Osteocyte (in vitro differentiated cells): ENCODE data around the gene CLSTN3. TPM values are rescaled to one million over a fixed set of nuclear protein-coding genes. Genes with fewer than 3 reads are reported as not detected.

Experiments
- DNase-seq: peaks from one replicate; pipeline ENCODE4 v3.0.0; 2021; ENCODE audit warnings: mixed read lengths; ENCODE audit not compliant: unreplicated experiment; ENCODE audit errors: extremely low spot score
- H3K27ac Mint-ChIP-seq: one replicate; pipeline ENCODE4 v1.8.0; 2021; ENCODE audit warnings: mild to moderate bottlenecking, mixed read lengths; ENCODE audit not compliant: unreplicated experiment
- H3K27me3 Mint-ChIP-seq: one replicate; pipeline ENCODE4 v1.8.0; 2021; ENCODE audit warnings: mixed read lengths; ENCODE audit not compliant: unreplicated experiment
- H3K36me3 Mint-ChIP-seq: one replicate; pipeline ENCODE4 v1.8.0; 2021; ENCODE audit warnings: mixed read lengths; ENCODE audit not compliant: unreplicated experiment
- H3K4me1 Mint-ChIP-seq: one replicate; pipeline ENCODE4 v1.8.0; 2021; ENCODE audit warnings: mixed read lengths; ENCODE audit not compliant: unreplicated experiment
- H3K4me3 Mint-ChIP-seq: one replicate; pipeline ENCODE4 v1.8.0; 2021; ENCODE audit warnings: mild to moderate bottlenecking, moderate library complexity, mixed read lengths; ENCODE audit not compliant: unreplicated experiment
- H3K9me3 Mint-ChIP-seq: one replicate; pipeline ENCODE4 v1.8.0; 2021; ENCODE audit warnings: mixed read lengths; ENCODE audit not compliant: unreplicated experiment
- CTCF ChIP-seq: fragments of 200-600 bp; sonication (generic); IDR thresholded peaks from 2 replicates; pipeline ENCODE4 v1.5.0; 2021; ENCODE audit warnings: antibody characterized with exemption, mild to moderate bottlenecking, moderate library complexity
- total RNA-seq: library from RNA; stranded (reverse); gene quantifications from 2 replicates; pipeline ENCODE4 v1.2.1, GENCODE V29; 2021

The CLSTN3 gene
- total RNA-seq, 1 donor from 2014 or later, result 14.4 TPM

DNA sequence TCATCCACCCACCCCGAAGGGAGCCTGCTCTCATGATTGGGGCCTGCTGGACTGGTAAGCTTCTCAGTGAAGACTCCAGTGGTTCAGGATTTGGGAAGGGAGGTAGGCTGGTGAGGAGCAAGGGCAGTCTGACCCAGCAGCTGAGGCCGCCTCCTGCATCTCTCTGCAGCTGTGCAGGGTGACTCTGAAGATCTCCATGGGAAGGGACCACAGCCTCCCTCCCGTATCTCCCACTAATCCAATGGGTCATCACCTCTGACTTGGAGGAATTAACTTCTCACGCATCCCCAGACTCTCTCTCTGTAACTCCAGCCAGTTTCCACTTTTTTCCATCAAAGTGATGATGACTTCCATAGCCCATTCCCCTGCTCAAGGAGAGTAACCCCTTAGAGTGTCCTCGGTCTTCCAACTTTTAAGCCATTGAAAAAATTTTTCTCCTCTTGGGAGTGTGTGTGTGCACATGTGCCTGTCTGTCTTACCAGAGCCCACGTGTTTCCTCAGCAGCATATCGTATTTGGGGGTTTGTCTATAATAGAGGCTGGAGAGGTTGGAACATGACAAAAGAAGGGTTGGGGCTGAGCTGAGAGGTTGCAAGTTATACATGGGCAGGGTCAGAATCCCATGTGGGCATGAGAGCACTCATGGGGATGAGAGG is 11.3 kb downstream of the CLSTN3 start:
- DNase-seq, result no peak
- peaks cover 9% of the 10 kb centered on the region for H3K36me3 Mint-ChIP-seq
- peaks cover 3% of the 10 kb centered on the region for H3K27me3 Mint-ChIP-seq
- H3K4me3 Mint-ChIP-seq, result no peak overlapping the region
- H3K4me1 Mint-ChIP-seq, result peaks cover 2% of the 10 kb centered on the region
- TF ChIP-seq CTCF, result no peak
- no peaks in the 10 kb centered on the region for H3K9me3 Mint-ChIP-seq
- H3K27ac Mint-ChIP-seq, result no peak overlapping the region

DNA sequence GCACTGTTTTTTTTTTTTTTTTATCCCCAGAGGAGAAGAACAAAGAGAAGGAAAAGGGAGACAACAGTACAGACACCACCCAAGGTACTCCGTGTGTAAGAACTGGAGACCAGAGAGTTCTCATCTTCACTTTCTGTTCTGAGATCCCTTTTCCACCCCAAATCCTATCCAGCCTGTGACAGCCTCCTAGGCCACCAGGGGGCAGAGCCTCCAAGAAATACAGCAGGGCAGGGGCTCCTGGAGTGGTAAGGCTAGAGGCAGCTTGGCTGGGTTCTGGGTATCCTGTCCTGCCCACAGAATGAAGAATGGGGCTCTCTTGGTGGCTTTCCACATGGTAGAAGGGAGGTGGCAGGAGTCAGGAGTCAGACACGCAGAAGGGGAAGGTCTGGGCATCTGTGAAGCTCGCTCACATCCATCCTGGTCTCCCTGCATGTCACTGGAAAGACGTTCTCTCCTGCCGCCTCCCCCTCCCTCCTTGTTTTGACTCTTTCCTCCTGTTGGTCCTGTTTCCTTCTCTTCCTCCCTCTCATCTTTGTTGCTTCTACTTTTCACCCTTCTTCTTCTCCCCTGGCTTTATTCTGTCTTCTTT is 12.0 kb downstream of the CLSTN3 start:
- TF ChIP-seq CTCF, result peak; percentile 57
- Mint-ChIP-seq H3K27me3 (peaks cover 3% of the 10 kb centered on the region), H3K36me3 (peaks cover 9% of the 10 kb centered on the region), H3K9me3 (no peaks in the 10 kb centered on the region), H3K27ac (no peak overlapping the region), H3K4me1 (peaks cover 2% of the 10 kb centered on the region), H3K4me3 (no peak overlapping the region)
- no peak for DNase-seq

DNA sequence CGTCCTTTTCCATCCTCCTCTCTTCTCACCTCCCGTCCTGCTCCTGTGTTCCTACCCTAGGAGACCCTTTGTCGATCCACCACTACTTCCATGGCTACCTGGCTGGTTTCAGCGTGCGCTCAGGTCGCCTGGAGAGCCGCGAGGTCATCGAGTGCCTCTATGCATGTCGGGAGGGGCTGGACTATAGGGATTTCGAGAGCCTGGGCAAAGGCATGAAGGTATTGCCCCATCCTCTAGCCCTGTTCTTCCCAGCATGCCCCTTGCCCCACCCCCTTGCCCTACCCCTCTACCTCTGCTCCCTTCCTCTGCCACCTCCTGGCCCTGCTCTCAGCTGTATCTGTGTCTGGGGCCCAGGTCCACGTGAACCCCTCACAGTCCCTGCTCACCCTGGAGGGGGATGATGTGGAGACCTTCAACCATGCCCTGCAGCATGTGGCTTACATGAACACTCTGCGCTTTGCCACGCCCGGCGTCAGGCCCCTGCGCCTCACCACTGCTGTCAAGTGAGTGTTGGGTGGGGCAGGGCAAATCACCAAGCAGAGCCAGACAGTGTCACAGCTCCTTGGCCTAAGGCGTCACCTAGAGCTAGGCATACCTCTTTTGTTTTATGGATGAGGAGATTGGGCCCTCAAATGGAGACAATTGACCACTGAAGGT is 12.8 kb downstream of the CLSTN3 start:
- H3K4me1 Mint-ChIP-seq, result peaks cover 2% of the 10 kb centered on the region
- no peak overlapping the region for H3K27ac Mint-ChIP-seq
- TF ChIP-seq CTCF, result no peak
- peaks cover 3% of the 10 kb centered on the region for H3K27me3 Mint-ChIP-seq
- H3K36me3 Mint-ChIP-seq, result peaks cover 9% of the 10 kb centered on the region
- no peak overlapping the region for H3K4me3 Mint-ChIP-seq
- no peak for DNase-seq
- no peaks in the 10 kb centered on the region for H3K9me3 Mint-ChIP-seq

DNA sequence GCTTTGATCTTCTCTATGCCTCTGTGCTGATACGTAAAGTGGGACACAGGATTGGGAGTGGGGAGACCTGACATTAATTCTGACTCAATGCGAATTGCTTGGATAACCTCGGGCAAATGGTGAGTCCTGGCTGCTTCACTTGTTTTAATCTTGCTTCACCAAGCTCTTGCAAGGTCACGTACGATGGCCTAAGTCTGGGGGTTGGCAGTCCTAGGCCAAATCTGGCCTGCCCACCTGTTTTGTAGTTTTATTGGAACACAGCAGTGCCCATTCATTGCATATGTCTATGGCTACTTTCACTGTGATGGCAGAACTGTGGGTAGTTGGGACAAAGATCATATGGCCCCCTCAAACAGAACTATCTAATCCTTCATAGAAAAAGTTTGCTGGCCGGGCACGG is 13.4 kb downstream of the CLSTN3 start:
- Mint-ChIP-seq H3K36me3 (peaks cover 9% of the 10 kb centered on the region), H3K4me3 (no peak overlapping the region), H3K27ac (no peak overlapping the region), H3K27me3 (peaks cover 3% of the 10 kb centered on the region), H3K4me1 (peaks cover 2% of the 10 kb centered on the region), H3K9me3 (no peaks in the 10 kb centered on the region)
- DNase-seq, result no peak
- no peak for TF ChIP-seq CTCF

DNA sequence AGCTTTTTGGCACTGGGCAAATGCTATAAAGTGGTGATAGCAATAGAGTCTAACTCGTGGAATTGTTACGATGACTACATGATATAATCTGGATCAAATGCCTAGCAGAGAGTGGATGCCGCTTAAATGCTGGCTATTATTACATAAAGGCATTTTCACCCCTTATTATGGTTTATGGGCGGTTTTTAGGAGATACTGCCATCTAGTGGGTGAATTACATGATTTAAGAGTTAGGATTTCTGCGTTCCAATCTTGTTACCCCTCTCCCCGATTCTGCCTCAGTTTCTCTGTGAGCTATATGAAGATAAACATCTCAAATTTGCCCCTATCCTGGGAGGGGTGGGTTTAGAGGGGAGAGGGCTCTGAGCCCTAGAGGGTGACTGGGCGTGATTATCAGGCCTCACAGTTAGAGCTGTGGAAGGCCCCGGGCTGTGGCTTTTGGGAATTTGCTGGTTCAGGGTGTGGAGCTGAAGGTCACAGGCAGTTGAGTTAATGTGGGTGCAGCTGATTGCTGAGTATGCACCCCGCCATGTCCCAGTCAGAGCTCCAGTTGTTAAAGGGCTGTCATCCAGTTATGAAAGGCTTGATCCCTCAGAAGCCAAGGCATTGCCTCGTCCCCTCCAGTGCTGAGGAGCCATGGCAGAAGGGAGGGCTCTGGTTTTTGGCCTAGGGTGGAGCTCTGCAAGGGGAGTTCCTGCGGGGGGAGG is 14.4 kb downstream of the CLSTN3 start:
- H3K27ac Mint-ChIP-seq, result no peak overlapping the region

More for the DNA sequence above, 14.4 kb downstream of the CLSTN3 start:
- Mint-ChIP-seq H3K27me3 (no peaks in the 10 kb centered on the region), H3K4me1 (peaks cover 2% of the 10 kb centered on the region), H3K36me3 (peaks cover 9% of the 10 kb centered on the region), H3K9me3 (no peaks in the 10 kb centered on the region), H3K4me3 (no peak overlapping the region)
- no peak for DNase-seq
- peak; percentile 65 for TF ChIP-seq CTCF
